Measurements from ENCODE around the gene APLP2. TPM values are rescaled to one million over a fixed set of nuclear protein-coding genes. Genes with fewer than 3 reads are reported as not detected.

Gene APLP2
- total and polyA plus RNA-seq, 4 donors, result 219 to 414 (median 386) TPM

DNA sequence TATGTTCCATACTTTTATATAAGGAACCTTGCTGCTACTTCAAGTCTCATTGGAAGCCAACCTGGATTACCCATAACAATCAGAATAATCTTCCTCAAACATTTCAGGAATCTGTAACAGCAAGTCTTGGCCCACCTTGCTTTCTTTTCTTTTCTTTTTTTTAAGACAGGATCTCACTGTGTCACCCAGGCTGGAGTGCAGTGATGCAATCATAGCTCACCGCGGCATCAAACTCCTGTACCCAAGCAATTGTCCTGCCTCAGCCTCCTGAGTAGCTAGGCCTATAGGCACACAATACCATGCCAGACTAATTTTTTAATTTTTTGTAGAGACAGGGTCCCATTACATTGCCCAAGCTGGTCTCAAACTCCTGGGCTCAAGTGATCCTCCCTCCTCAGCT, 37.7 kb upstream of the APLP2 start:
- DNase-seq (no peak), ATAC-seq (ENCODE audit: low FRiP score) (no peak)
- Histone ChIP-seq H3K9me3 (ENCODE audit: control insufficient read depth, low read length) (no peaks in the 10 kb centered on the region), H3K36me3 (ENCODE audit: control insufficient read depth in 1 of 2, insufficient read depth in 2 of 2, low read length in 1 of 2) (no peaks in the 10 kb centered on the region), H3K27ac (ENCODE audit: low read depth in 1 of 2, low read length in 2 of 2) (no peak overlapping the region), H3K4me3 (ENCODE audit: low read length in 2 of 2) (no peak overlapping the region), H3K27me3 (ENCODE audit: control insufficient read depth in 1 of 2, insufficient read depth in 2 of 2, low read length in 1 of 2) (no peaks in the 10 kb centered on the region), H3K4me1 (ENCODE audit: control insufficient read depth in 1 of 2, insufficient read depth in 2 of 2, low read length in 2 of 2) (no peaks in the 10 kb centered on the region)
- intact Hi-C loops (cut with DNase I), result no loop called here
- 95% methylated on average over 2 of the region's 2 CpGs for WGBS, 2 donors

DNA sequence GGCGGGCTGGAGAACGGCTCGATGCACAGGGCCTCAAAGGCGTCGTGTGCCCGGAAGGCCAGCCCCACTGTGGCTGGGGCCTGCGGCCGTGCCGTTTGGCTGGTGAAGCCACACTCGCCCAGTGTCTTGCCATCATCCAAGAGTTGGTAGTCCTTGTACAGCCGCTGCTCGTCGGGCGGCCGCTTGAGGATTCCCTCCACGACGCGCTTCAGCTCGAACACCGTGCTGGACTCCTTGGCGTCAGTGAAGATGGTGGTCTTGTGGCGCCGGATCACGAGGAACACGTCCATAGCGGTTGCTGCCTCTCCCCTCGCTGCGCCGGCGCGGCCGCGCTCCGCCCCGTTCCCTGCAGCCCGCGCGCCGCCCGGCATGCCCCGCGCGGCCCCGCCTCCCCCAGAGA, 36.8 kb upstream of the APLP2 start:
- WGBS, 2 donors, result 83 to 87% methylated on average over 44 of the region's 44 CpGs
- H3K4me3 ChIP-seq (ENCODE audit: low read length in 2 of 2), result no peak overlapping the region
- no peaks in the 10 kb centered on the region for H3K36me3 ChIP-seq (ENCODE audit: control insufficient read depth in 1 of 2, insufficient read depth in 2 of 2, low read length in 1 of 2)
- no peak for DNase-seq
- H3K27ac ChIP-seq (ENCODE audit: low read depth in 1 of 2, low read length in 2 of 2), result no peak overlapping the region
- H3K4me1 ChIP-seq (ENCODE audit: control insufficient read depth in 1 of 2, insufficient read depth in 2 of 2, low read length in 2 of 2), result no peaks in the 10 kb centered on the region
- intact Hi-C loops (cut with DNase I), result no loop called here
- ATAC-seq (ENCODE audit: low FRiP score), result no peak
- H3K27me3 ChIP-seq (ENCODE audit: control insufficient read depth in 1 of 2, insufficient read depth in 2 of 2, low read length in 1 of 2), result no peaks in the 10 kb centered on the region
- H3K9me3 ChIP-seq (ENCODE audit: control insufficient read depth, low read length), result no peaks in the 10 kb centered on the region

- intact Hi-C loops (cut with DNase I), result no loop called here
- no peak for ATAC-seq (ENCODE audit: low FRiP score)
- Histone ChIP-seq H3K9me3 (ENCODE audit: control insufficient read depth, low read length) (no peaks in the 10 kb centered on the region), H3K27ac (ENCODE audit: low read depth in 1 of 2, low read length in 2 of 2) (no peak overlapping the region), H3K4me3 (ENCODE audit: low read length in 2 of 2) (no peak overlapping the region), H3K27me3 (ENCODE audit: control insufficient read depth in 1 of 2, insufficient read depth in 2 of 2, low read length in 1 of 2) (no peaks in the 10 kb centered on the region), H3K36me3 (ENCODE audit: control insufficient read depth in 1 of 2, insufficient read depth in 2 of 2, low read length in 1 of 2) (no peaks in the 10 kb centered on the region), H3K4me1 (ENCODE audit: control insufficient read depth in 1 of 2, insufficient read depth in 2 of 2, low read length in 2 of 2) (no peaks in the 10 kb centered on the region)
- DNase-seq, result no peak
Observed at GRCh38 chr11:130034236-130034635, 35.5 kb upstream of the APLP2 start.

GRCh38 chr11:130037058-130037457, 32.6 kb upstream of the APLP2 start:
- Histone ChIP-seq H3K9me3 (ENCODE audit: control insufficient read depth, low read length) (no peaks in the 10 kb centered on the region), H3K27me3 (ENCODE audit: control insufficient read depth in 1 of 2, insufficient read depth in 2 of 2, low read length in 1 of 2) (no peaks in the 10 kb centered on the region), H3K27ac (ENCODE audit: low read depth in 1 of 2, low read length in 2 of 2) (no peak overlapping the region), H3K36me3 (ENCODE audit: control insufficient read depth in 1 of 2, insufficient read depth in 2 of 2, low read length in 1 of 2) (no peaks in the 10 kb centered on the region), H3K4me3 (ENCODE audit: low read length in 2 of 2) (no peak overlapping the region), H3K4me1 (ENCODE audit: control insufficient read depth in 1 of 2, insufficient read depth in 2 of 2, low read length in 2 of 2) (no peaks in the 10 kb centered on the region)
- ATAC-seq (ENCODE audit: low FRiP score), result no peak
- intact Hi-C loops (cut with DNase I), result no loop called here
- 84 to 92% methylated on average over 3 of the region's 3 CpGs for WGBS, 2 donors
- no peak for DNase-seq

DNA sequence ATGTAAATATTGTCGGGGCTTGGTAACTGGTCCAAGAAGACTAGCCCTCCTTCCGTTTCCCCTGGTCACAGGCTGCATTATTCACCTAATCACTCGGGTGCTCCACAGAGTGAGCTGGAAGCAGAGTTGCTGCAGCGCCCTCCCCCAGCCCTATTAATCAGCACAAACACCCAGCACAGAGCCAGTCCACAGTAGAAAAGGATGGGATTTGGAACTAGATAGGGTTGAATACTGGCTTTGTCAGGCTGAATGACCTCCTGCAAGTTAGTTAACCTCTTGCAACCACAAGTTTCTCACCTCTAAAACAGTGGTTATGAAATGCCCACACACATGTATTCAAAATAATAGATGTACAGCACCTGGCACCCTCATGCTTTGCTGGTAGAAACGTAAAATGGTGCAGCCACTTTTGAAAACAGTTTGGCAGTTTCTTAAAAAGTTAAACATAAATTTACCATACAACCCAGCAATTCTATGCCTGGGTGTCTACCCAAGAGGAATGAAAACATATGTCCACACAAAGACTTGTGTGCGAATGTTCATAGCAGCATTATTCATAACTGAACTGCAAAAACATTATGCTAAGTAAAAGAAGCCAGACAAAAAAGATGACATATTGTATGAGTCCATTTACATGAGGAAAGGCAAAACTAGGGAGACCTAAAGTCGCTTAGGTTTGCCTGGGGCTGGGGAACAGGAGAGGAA, 31.7 kb upstream of the APLP2 start:
- 42 to 44% methylated on average over 7 of the region's 7 CpGs for WGBS, 2 donors
- DNase-seq, result no peak
- H3K36me3 ChIP-seq (ENCODE audit: control insufficient read depth in 1 of 2, insufficient read depth in 2 of 2, low read length in 1 of 2), result no peaks in the 10 kb centered on the region
- H3K4me3 ChIP-seq (ENCODE audit: low read length in 2 of 2), result no peak overlapping the region
- no peaks in the 10 kb centered on the region for H3K4me1 ChIP-seq (ENCODE audit: control insufficient read depth in 1 of 2, insufficient read depth in 2 of 2, low read length in 2 of 2)
- no peak overlapping the region for H3K27ac ChIP-seq (ENCODE audit: low read depth in 1 of 2, low read length in 2 of 2)
- no peaks in the 10 kb centered on the region for H3K9me3 ChIP-seq (ENCODE audit: control insufficient read depth, low read length)
- intact Hi-C loops (cut with DNase I), result no loop called here
- no peaks in the 10 kb centered on the region for H3K27me3 ChIP-seq (ENCODE audit: control insufficient read depth in 1 of 2, insufficient read depth in 2 of 2, low read length in 1 of 2)
- ATAC-seq (ENCODE audit: low FRiP score), result no peak

GRCh38 chr11:130040281-130040940, 29.3 kb upstream of the APLP2 start:
- no peaks in the 10 kb centered on the region for H3K36me3 ChIP-seq (ENCODE audit: control insufficient read depth in 1 of 2, insufficient read depth in 2 of 2, low read length in 1 of 2)
- no peak for DNase-seq
- H3K27ac ChIP-seq (ENCODE audit: low read depth in 1 of 2, low read length in 2 of 2), result no peak overlapping the region
- no peaks in the 10 kb centered on the region for H3K27me3 ChIP-seq (ENCODE audit: control insufficient read depth in 1 of 2, insufficient read depth in 2 of 2, low read length in 1 of 2)
- WGBS, 2 donors, result 87 to 88% methylated on average over 49 of the region's 49 CpGs
- H3K4me3 ChIP-seq (ENCODE audit: low read length in 2 of 2), result no peak overlapping the region
- intact Hi-C loops (cut with DNase I), result no loop called here
- no peaks in the 10 kb centered on the region for H3K9me3 ChIP-seq (ENCODE audit: control insufficient read depth, low read length)
- no peak for ATAC-seq (ENCODE audit: low FRiP score)
- H3K4me1 ChIP-seq (ENCODE audit: control insufficient read depth in 1 of 2, insufficient read depth in 2 of 2, low read length in 2 of 2), result no peaks in the 10 kb centered on the region

- no peak for ATAC-seq (ENCODE audit: low FRiP score)
- Histone ChIP-seq H3K9me3 (ENCODE audit: control insufficient read depth, low read length) (no peaks in the 10 kb centered on the region), H3K36me3 (ENCODE audit: control insufficient read depth in 1 of 2, insufficient read depth in 2 of 2, low read length in 1 of 2) (no peaks in the 10 kb centered on the region), H3K4me3 (ENCODE audit: low read length in 2 of 2) (no peak overlapping the region), H3K27ac (ENCODE audit: low read depth in 1 of 2, low read length in 2 of 2) (no peak overlapping the region), H3K4me1 (ENCODE audit: control insufficient read depth in 1 of 2, insufficient read depth in 2 of 2, low read length in 2 of 2) (no peaks in the 10 kb centered on the region), H3K27me3 (ENCODE audit: control insufficient read depth in 1 of 2, insufficient read depth in 2 of 2, low read length in 1 of 2) (no peaks in the 10 kb centered on the region)
- 84 to 88% methylated on average over 16 of the region's 16 CpGs for WGBS, 2 donors
- intact Hi-C loops (cut with DNase I), result no loop called here
- no peak for DNase-seq
Observed at GRCh38 chr11:130042093-130042591, 27.6 kb upstream of the APLP2 start.

GRCh38 chr11:130043575-130043974, 26.1 kb upstream of the APLP2 start:
- no peak for ATAC-seq (ENCODE audit: low FRiP score)
- no peaks in the 10 kb centered on the region for H3K4me1 ChIP-seq (ENCODE audit: control insufficient read depth in 1 of 2, insufficient read depth in 2 of 2, low read length in 2 of 2)
- no peak overlapping the region for H3K4me3 ChIP-seq (ENCODE audit: low read length in 2 of 2)
- 56 to 61% methylated on average over 5 of the region's 5 CpGs for WGBS, 2 donors
- no peak overlapping the region for H3K27ac ChIP-seq (ENCODE audit: low read depth in 1 of 2, low read length in 2 of 2)
- intact Hi-C loops (cut with DNase I), result no loop called here
- no peak for DNase-seq
- no peaks in the 10 kb centered on the region for H3K36me3 ChIP-seq (ENCODE audit: control insufficient read depth in 1 of 2, insufficient read depth in 2 of 2, low read length in 1 of 2)
- H3K27me3 ChIP-seq (ENCODE audit: control insufficient read depth in 1 of 2, insufficient read depth in 2 of 2, low read length in 1 of 2), result no peaks in the 10 kb centered on the region
- no peaks in the 10 kb centered on the region for H3K9me3 ChIP-seq (ENCODE audit: control insufficient read depth, low read length)

DNA sequence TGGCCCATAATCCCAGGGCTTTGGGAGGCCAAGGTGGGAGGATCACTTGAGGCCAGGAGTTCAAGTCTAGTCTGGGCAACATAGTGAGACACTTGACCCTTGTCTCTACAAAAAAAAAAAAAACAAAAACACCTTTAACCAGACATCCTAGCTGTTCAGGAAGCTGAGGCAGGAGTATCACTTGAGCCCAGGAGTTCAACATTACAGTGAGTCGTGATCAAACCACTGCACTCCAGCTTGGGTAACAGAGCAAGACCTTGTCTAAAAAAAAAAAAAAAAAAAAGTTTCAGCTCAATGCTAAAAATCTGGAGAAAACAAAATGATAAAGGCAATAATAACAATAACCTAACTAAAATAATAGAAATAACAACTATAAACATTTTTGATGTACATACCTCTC, 22.6 kb upstream of the APLP2 start:
- Histone ChIP-seq H3K36me3 (ENCODE audit: control insufficient read depth in 1 of 2, insufficient read depth in 2 of 2, low read length in 1 of 2) (no peaks in the 10 kb centered on the region), H3K27ac (ENCODE audit: low read depth in 1 of 2, low read length in 2 of 2) (no peak overlapping the region), H3K4me3 (ENCODE audit: low read length in 2 of 2) (no peak overlapping the region), H3K27me3 (ENCODE audit: control insufficient read depth in 1 of 2, insufficient read depth in 2 of 2, low read length in 1 of 2) (no peaks in the 10 kb centered on the region), H3K9me3 (ENCODE audit: control insufficient read depth, low read length) (no peaks in the 10 kb centered on the region), H3K4me1 (ENCODE audit: control insufficient read depth in 1 of 2, insufficient read depth in 2 of 2, low read length in 2 of 2) (no peaks in the 10 kb centered on the region)
- intact Hi-C loops (cut with DNase I), result no loop called here
- 87 to 91% methylated on average over 1 of the region's 1 CpG for WGBS, 2 donors
- DNase-seq (no peak), ATAC-seq (ENCODE audit: low FRiP score) (no peak)

Data from aorta (tissue), 5 donors.